Lung microvascular endothelial cell (primary cell): Measurements from ENCODE around the gene HELQ. TPM values are rescaled to one million over a fixed set of nuclear protein-coding genes. Genes with fewer than 3 reads are reported as not detected.
A peak's percentile ranks its signal among the peaks of the same experiment; 100 is the strongest.
"Not testable (repeated sequence)": the region's sequence is repeated elsewhere in the genome, so short reads cannot be mapped to it uniquely, and the experiment has no call there.

ENCODE experiments used
- DNase-seq, 2 donors: peaks; one replicate each; pipeline versions ENCODE4 v3.0.0 to v3.0.0-alpha.2; 2010; ENCODE audit warnings: low read depth in 2 of 2
- total RNA-seq: library from RNA; depleted of rRNA; stranded (reverse); fragments of >200 nt; gene quantifications from 2 replicates; pipeline ENCODE4 v1.2.1, GENCODE V29; 2014

Gene HELQ, protein sequence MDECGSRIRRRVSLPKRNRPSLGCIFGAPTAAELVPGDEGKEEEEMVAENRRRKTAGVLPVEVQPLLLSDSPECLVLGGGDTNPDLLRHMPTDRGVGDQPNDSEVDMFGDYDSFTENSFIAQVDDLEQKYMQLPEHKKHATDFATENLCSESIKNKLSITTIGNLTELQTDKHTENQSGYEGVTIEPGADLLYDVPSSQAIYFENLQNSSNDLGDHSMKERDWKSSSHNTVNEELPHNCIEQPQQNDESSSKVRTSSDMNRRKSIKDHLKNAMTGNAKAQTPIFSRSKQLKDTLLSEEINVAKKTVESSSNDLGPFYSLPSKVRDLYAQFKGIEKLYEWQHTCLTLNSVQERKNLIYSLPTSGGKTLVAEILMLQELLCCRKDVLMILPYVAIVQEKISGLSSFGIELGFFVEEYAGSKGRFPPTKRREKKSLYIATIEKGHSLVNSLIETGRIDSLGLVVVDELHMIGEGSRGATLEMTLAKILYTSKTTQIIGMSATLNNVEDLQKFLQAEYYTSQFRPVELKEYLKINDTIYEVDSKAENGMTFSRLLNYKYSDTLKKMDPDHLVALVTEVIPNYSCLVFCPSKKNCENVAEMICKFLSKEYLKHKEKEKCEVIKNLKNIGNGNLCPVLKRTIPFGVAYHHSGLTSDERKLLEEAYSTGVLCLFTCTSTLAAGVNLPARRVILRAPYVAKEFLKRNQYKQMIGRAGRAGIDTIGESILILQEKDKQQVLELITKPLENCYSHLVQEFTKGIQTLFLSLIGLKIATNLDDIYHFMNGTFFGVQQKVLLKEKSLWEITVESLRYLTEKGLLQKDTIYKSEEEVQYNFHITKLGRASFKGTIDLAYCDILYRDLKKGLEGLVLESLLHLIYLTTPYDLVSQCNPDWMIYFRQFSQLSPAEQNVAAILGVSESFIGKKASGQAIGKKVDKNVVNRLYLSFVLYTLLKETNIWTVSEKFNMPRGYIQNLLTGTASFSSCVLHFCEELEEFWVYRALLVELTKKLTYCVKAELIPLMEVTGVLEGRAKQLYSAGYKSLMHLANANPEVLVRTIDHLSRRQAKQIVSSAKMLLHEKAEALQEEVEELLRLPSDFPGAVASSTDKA
- 10.7 and 17.7 TPM in 2 replicates for total RNA-seq

DNA sequence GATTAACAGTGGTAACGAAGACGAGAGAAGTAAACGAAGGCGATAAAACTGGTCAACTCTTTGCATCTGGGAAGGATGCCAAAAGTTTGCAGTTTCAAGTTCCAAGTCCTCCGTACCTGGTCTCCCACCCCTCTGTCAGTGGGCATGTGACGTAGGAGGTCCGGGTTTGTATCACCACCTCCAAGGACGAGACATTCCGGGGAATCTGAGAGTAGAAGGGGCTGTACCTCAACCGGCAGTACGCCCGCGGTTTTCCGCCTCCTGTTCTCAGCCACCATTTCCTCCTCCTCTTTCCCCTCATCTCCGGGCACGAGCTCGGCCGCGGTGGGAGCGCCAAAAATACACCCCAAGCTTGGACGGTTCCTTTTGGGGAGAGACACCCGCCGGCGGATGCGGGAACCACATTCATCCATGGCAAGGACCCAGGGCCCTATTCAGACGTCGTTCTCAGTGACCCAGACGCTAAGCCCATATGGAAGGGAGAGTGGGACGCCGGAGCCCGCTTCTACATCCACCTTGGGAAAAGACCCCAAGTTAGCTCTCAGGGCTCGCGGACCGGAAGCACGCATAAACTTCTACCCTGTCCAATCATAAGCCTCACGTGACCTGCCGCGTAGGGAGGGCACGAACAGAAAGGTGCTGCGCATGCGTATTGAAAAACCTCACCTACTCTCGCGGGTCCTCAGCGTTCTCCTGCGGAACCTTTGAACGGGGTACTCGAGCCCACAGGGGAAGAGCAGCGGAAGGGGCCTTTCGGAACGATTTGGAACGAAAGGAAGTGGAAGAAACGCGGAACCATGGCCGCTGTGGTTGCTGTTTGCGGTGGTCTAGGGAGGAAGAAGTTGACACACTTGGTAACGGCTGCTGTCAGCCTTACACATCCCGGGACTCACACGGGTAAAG lies at the start of gene HELQ, which contains the start of gene MRPS18C:
TSS of gene HELQ (minus strand) at position 543 of the 903 bp plus-strand sequence. CDS start at position 413, 130 bp downstream.
TSS of gene MRPS18C (plus strand) at position 778 of the 903 bp plus-strand sequence. CDS start at position 798, 20 bp downstream.
- peak; percentile 99 for DNase-seq

DNA sequence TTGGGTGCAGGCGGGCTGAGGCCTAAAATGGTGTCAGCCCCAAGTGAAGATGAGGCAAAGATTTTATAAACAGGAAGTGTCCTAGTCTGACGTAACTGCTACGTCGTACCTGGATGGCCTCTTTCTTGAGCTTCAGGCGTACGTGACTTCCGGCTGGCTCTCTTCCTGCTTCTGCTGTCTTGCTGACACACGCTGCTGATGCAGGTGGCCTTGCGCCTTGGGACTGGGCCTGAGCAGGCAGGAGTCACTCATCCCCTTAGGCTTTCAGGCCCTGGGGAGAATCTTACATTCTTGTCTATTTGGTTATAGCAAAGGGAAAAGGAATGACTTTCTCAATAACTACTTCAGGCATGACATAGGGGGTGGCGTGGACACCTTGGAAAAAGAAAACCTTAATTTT lies 49.4 kb upstream of the HELQ start:
- DNase-seq = no peak

DNA sequence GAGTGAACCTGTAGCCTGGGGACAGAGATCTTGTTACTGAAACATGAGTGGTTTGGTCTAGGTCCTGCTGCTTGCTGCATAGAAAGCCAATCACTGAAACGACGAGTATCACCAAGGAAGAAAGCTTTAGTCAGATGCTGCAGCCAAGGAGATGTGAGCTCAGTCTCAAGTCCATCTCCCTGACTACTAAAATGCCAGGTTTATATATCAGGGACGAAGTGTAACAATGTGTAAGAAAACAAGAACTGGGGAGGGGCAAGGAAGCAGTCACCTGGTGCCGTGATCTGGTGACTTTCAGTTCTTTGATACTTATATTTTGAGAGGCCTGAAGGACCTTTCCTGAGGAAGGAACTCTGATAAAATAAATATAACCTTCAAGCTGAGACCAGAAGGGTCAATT lies 48.9 kb upstream of the HELQ start:
- no peak for DNase-seq

DNA sequence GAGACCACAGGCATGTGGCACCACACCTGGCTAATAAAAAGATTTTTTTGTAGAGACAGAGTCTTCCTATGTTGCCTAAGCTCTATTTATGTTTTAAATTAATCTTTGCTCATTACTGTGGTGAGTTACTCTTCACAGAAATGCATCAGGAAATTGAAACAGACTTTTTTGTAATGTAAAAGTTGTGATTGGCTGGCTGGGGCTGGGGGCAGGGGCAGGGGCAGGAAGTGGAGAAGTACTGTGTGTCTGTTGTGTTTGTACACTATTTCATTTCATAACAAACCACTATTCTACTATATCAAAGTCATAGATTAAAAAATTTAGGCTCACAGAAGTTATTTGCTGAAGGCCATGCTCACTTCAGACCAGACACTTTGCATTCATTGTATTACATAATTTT lies 48.4 kb upstream of the HELQ start:
- DNase-seq = no peak

DNA sequence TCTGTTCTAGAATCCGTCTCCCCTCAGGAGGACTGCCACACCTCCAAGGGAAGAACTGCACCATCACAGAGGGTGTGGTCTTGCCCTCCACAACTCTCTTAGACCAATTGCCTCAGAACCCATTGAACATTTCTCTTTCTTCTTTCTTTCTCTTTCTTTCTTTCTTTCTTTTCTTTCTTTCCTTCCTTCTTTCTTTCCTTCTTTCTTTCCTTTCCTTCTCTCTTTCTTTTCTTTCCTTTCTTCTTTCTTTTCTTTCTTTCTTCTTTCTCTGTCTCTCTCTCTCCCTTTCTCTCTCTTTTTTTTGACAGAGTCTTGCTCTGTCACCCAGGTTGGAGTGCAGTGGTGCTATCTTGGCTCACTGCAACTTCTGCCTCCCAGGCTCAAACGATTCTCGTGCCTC lies 46.0 kb upstream of the HELQ start:
- DNase-seq = not testable (repeated sequence)

DNA sequence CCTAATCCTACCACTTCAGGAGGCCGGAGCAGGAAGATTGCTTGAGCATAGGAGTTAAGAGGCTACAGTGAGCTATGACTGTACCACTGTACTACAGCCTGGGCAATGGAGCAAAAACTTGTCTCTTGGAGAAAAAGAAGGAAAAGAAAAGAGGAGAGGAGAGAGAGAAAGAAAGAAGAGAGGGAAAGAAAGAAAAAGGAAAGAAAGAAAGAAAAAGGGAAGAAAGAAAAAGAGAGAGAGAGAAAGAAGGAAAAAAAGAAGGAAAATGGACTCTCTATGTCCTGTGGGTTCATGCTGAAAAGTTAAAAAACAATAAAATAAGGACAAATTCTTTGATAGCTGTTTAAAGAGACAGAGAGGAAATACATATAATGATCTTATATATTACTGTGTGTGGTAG lies 42.6 kb upstream of the HELQ start:
- no peak for DNase-seq

DNA sequence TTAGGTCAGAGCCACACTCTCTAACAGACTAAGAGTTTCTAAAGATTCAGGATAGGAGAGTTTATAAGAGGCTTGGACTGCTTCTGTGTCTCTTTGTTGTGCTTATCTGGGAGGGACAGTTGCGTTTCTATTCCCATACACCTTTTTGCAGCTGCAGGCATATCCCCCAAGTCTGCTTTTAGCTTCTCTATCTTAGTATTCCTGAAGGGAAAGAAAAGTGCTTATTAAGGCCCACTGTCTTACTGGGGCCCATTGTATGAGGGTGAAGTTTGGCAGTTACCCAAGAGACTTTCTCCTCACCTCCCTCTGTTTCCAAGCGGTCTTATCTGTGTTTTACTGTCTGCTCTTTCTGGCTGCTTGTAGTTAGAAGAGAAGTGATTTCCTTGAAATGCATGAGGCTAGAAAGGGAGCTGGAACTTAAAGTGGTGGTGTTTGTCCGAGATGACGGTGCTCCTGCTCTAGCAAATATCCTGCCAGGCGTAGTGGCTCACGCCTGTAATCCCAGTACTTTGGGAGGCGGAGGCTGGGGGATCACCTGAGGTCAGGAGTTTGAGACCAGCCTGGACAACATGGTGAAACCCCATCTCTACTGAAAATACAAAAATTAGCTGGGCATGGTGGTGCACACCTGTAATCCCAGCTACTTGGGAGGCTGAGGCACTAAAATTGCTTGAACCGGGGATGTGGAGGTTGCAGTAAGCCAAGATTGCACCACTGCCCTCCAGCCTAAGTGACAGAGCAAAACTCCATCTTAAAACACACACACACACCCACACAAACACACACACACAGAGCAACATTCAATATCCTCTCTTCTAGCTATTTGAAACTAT lies 40.7 kb upstream of the HELQ start:
- DNase-seq = not testable (repeated sequence)

DNA sequence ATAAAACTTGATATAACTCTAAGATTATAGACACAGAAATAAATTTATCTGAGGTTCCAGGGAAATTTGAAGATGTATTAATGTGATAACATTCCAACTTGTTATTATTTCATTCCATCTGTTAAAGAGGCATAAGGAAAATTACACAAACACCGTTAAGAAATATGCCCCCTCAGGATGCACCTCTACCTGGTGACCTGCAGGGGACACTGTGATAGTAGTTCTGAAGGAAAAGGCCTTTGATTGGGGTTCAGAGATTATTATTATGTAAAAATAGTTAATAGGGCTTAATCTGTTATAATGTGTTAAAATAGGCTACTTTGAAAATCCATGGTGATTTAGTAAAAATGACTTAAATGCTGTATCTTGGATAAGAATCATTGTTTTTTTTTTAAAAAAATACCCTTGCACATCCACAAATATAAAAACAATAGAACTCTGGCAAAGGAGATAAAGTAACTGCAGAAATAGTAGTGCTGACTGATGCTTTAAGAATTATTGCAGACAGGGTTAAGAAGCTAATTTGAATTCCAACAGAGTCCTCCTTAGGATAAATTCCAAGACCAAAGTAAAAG lies 35.3 kb upstream of the HELQ start:
- peak; percentile 41 to 51 for DNase-seq

DNA sequence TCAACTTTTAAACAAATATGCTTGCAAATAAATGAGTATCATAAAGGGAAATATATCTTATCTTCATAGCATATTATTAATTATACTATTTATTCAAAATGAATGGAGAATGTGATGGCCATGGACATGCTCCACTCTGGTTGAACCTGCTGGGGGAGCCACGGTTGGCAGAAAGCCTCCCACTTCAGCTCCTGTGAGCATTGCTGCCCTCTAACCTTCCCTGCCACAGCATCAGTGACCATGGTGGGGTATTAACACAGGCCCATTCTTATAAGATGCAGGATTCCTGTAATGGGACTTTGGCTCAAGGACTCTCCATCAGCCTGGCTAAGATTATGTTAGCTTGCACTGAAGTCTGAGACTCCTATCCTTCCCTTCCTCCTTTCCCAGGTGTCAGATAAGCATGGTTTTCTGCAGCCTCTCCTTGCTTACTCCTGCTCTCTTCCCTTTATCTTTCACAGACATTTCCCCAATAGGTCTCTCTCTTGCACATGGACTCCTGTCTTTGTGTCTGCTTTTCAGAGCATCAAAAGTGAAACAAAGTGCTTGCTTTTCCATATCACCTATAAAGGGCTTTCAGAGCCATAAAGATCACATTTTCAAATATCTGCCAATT lies 34.2 kb upstream of the HELQ start:
- no peak for DNase-seq

DNA sequence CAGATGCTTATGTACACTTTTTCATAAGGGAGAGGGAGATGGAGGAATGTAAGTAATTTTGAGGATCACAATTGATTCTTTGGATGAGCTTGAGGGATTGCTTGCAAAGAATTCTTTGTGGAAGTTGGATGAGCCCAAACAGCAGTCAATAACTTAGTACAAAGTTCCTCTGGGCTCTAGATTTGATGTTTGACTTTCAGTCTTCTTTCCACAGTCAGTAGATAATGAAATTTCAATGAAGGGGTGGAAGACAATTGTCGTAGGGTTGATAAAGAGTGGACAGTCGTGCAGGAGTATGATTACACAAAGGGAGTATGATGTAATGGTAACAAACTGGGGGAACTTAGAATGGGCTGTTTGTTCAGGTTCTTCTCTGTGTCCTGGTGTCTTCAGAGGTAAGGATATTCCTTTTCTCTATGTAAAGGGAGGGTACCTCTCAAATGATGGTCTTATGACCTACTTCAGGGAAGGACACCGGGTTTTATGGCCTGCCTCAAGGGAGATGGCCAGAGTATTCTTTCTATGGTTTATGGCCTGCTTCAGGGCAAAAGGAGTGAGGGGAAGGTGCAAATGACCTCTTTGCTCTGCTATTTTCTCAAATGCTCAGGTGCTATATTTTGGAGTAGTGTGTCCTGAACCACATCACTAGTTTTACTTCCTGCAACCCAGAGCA lies 31.0 kb upstream of the HELQ start:
- no peak for DNase-seq

DNA sequence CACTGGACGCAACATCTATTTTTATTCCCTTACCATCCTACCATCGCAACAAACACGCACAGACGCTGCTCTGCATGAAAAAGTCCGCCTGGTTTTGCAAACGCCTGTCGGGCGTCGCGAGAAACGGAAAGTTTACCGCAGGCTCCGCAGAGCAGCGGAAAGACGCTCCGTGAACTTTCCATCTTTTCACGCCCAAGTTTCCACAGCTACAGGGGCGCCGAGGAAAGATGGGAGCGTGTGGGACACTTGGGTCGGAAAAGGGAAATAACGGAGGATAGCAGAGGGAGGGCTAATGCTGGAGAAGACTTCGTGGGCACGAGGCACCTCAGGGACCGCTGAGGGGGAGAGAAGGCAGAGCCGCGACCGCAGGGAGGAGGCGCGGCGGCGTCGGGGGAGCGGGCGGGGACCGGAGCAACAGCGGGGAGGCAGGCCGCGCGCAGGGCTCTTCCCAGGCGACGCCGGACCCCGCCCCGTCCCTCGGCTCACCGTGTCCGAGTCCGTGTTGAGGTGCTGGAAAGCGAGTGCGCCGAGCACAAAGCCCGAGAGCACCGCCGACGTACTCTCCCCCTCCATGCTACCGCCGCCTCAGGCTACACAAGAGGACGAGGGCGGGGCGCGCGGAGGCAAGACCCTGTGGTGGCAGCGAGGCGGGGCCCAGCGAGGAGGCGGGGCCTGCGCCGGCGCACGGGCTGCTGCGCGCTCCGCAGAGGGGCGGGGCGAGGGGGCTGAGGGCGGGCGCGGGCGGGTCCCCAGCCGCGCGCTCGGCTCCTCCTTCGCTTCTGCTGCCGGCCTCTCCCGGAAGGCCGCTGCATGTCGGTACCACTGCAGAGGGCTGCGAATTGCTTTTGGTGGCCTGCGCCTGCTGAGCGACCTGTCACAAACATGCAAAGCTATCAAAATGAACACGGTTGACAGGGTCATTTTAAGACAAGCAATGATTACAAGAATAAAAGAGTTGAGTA lies 29.2 kb upstream of the HELQ start, which contains the start of gene ABRAXAS1:
TSS of gene ABRAXAS1 (minus strand) at position 601 of the 962 bp plus-strand sequence. CDS start at position 573, 28 bp downstream.
- DNase-seq = peak; percentile 94 to 96

DNA sequence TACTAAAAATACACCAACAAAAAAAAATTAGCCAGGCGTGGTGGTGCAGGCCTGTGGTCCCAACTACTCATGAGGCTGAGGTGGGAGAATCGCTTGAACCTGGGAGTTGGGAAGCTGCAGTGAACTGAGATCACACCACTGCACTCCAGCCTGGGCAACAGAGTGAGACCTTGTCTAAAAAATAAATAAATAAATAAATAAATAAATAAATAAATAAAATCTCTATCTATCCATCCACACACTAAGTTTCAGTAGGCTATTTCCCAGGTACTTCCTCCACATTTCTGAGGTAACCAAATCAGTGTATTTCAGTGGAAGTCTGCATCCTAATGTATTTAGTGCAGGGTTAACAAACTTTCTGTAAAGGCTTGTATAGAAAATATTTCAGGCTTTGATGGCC lies 18.3 kb upstream of the HELQ start:
- DNase-seq = no peak

DNA sequence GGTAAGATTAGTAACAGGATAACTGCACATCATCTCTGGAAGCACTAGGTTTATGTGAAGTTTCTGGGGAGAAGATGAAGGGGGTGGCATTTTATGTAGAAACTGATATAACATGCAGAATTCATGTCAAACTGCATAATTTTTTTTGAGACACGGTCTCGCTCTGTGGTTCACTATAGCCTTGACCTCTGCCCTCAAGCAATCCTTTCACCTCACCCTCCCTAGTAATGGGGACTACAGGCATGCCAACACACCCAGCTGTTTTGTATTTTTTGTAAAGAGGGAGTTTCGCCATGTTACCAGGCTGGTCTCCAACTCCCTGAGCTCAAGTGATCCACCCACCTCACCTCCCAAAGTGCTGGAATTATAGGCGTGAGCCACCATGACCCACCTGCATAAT lies 17.8 kb upstream of the HELQ start:
- DNase-seq = no peak

DNA sequence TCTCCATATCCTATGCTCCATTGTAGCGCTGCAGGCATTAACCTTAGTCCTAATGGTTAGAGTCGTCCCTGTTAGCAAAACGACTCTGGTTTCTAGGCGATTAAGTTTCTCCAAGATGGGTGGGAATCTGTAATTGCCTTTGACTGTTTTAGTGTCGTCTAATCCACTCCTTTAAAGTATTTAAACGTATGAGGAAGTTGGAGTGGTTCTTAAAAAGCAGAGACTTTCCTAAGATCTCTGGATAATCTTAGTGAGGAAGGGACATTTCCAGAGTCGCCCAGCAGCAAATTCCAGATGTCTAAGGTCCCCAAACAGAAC lies 520 bp upstream of the HELQ start:
- DNase-seq = no peak

DNA sequence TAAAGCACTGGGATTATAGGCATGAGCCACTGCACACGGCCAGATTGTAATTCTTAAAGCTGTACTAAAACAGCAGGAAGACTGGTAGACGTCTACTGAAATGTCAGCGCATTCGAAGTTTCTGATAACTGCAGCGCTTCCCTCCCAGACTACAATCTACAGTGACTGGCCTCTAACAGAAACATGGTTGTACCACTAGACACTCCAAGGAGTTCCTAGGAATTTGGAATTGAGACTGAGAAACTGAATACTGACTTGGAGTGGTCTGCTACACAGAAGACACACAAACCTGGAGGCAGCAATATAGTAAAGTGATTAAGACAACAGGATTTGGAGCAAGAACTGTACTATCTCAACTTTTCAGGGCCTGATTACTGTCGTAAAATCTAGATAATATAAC lies 937 bp downstream of the HELQ start:
- peak; percentile 14 to 22 for DNase-seq

DNA sequence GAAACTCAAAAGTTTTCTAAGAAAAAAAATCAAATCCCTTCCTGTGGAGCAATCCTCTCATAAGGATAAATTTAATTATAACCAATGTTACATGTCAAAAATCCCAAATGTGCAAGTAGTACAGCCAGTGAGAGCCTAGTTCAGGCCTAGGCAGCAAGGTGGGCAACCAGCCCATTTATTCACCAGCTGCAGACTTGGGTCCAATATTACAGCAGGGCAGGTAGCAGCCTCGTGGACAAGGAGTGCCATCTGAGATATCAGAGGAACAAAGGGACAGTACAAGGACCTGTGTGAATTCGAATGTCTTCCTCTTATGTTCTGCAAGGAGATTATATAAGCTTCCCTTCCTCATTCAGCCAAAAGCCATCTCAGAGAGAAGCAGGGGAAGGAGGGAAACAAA lies 6.6 kb downstream of the HELQ start:
- no peak for DNase-seq

DNA sequence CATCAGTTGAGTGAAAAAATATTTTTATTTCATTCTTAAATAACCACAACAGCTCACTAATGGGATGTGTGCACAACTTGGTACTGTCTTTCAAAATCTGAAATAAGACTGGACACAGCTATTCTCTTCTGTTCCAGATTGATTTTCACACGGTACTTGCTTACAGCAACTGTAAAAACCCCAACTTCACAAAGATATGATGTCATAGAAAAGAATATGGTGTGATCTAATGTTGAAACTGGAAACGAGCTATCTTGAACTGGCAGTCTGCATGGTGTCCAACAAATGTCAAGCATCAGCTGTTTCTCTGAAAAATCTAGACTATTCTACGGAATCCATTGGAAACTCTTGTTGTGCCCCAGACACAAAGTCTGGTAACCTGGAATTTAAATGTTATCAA lies 14.7 kb downstream of the HELQ start:
- no peak for DNase-seq
